ENCODE data around the gene PTPN5.

DNA sequence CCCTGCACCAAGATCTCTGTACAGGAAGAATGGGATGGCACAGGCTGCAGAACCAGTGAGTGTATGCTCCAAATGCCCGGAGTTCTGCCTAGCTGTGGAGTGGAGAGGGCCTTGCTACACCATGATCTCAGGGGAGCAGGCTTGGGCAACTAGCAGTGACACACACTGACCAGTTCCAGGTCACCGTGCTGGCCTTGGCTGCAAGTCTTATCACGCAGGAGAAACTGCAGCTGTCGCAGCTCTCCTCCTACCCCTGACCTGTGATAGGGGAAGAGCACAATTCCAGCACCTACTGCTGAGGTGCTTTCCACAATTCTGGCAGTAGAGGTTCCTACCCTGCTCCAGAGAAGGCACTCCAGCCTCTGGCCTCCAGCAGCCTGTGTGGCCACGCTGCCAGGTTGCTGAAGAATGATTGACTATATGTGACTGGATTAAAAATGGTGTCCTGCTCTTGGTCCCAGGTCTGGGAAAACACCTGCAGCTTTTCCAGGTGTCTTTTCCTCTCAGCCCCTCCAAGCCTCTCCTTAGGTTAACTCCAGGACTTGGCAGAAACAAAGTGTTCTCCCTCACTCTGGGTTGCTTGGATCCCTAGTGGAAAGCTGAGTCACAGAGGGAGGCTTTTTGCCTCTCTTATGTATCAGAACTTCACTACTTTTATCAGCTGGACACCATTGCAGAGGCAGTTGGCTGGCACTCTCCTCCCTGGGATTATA, 43.3 kb upstream of the PTPN5 start:
- TF ChIP-seq, protein P1, sequence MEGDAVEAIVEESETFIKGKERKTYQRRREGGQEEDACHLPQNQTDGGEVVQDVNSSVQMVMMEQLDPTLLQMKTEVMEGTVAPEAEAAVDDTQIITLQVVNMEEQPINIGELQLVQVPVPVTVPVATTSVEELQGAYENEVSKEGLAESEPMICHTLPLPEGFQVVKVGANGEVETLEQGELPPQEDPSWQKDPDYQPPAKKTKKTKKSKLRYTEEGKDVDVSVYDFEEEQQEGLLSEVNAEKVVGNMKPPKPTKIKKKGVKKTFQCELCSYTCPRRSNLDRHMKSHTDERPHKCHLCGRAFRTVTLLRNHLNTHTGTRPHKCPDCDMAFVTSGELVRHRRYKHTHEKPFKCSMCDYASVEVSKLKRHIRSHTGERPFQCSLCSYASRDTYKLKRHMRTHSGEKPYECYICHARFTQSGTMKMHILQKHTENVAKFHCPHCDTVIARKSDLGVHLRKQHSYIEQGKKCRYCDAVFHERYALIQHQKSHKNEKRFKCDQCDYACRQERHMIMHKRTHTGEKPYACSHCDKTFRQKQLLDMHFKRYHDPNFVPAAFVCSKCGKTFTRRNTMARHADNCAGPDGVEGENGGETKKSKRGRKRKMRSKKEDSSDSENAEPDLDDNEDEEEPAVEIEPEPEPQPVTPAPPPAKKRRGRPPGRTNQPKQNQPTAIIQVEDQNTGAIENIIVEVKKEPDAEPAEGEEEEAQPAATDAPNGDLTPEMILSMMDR (IDR thresholded peaks at IDR 0.05) = no peak
- TF ChIP-seq POLR2A (IDR thresholded peaks at IDR 0.05) = no peak

Data from ovary (tissue), 3 donors.